Neuronal stem cell (in vitro differentiated cells): Measurements from ENCODE around the gene ZXDC.

Source experiments
- DNase-seq: peaks from one replicate; pipeline ENCODE4 v3.0.0-alpha.2; 2013; ENCODE audit warnings: low spot score
- H2AFZ ChIP-seq: one replicate; pipeline ENCODE4 v1.6.1; 2013; ENCODE audit warnings: mild to moderate bottlenecking, low read length, inconsistent platforms
- H2AK5ac ChIP-seq: 2 replicates; pipeline ENCODE4 v1.6.1; 2013; ENCODE audit warnings: low read depth, mild to moderate bottlenecking, inconsistent platforms, low read length, moderate library complexity, mixed read lengths
- H2BK120ac ChIP-seq: 2 replicates; pipeline ENCODE4 v1.6.1; 2013; ENCODE audit warnings: low read depth, mild to moderate bottlenecking, inconsistent platforms, low read length, moderate library complexity, mixed read lengths
- H2BK12ac ChIP-seq: one replicate; pipeline ENCODE4 v1.6.1; 2013; ENCODE audit warnings: low read length, inconsistent platforms
- H2BK15ac ChIP-seq: 2 replicates; pipeline ENCODE4 v1.6.1; 2013; ENCODE audit warnings: mild to moderate bottlenecking, low read length, inconsistent platforms, mixed read lengths
- H2BK5ac ChIP-seq: one replicate; pipeline ENCODE4 v1.6.1; 2013; ENCODE audit warnings: inconsistent platforms, mild to moderate bottlenecking, low read length, moderate library complexity
- H3K14ac ChIP-seq: one replicate; pipeline ENCODE4 v1.6.1; 2013; ENCODE audit warnings: low read length, inconsistent platforms
- H3K18ac ChIP-seq: 2 replicates; pipeline ENCODE4 v1.6.1; 2013; ENCODE audit warnings: low read length, inconsistent platforms
- H3K23ac ChIP-seq: 2 replicates; pipeline ENCODE4 v1.6.1; 2013; ENCODE audit warnings: low read depth, mild to moderate bottlenecking, mixed read lengths, low read length, inconsistent platforms; ENCODE audit not compliant: poor library complexity
- H3K27ac ChIP-seq: replicated peaks from 3 replicates; pipeline ENCODE4 v1.5.1; 2013; ENCODE audit warnings: low read length, inconsistent platforms
- H3K27me3 ChIP-seq, 3 experiments: 2 replicates each; pipeline ENCODE4 v1.6.1; 2013; ENCODE audit warnings: low read length in 3 of 3, mild to moderate bottlenecking in 2 of 3, inconsistent platforms in 1 of 3, low read depth in 1 of 3, mixed read lengths in 1 of 3, moderate library complexity in 1 of 3; ENCODE audit not compliant: control insufficient read depth in 3 of 3, insufficient read depth in 3 of 3
- H3K36me3 ChIP-seq, 2 donors: replicated peaks in 1 of 2; 2 replicates each; pipeline ENCODE4 v1.6.1; 2013; ENCODE audit warnings: low read length in 2 of 2; ENCODE audit not compliant: control insufficient read depth in 2 of 2, insufficient read depth in 2 of 2
- H3K4ac ChIP-seq: 2 replicates; pipeline ENCODE4 v1.6.1; 2013; ENCODE audit warnings: inconsistent platforms, mild to moderate bottlenecking, low read length, moderate library complexity
- H3K4me1 ChIP-seq, 2 donors: 1 replicate in 1 of 2; 2 replicates in 1 of 2; pipeline ENCODE4 v1.6.1; 2013; ENCODE audit warnings: low read length in 2 of 2, low read depth in 1 of 2; ENCODE audit not compliant: control insufficient read depth in 2 of 2, insufficient read depth in 1 of 2
- H3K4me2 ChIP-seq: one replicate; pipeline ENCODE4 v1.6.1; 2013; ENCODE audit warnings: mild to moderate bottlenecking, low read length, inconsistent platforms; ENCODE audit not compliant: insufficient read depth, poor library complexity, severe bottlenecking
- H3K4me3 ChIP-seq, 2 donors: 2 replicates each; pipeline ENCODE4 v1.5.1; 2013; ENCODE audit warnings: low read length in 2 of 2, mild to moderate bottlenecking in 2 of 2, inconsistent platforms in 1 of 2, moderate library complexity in 1 of 2
- H3K79me1 ChIP-seq: one replicate; pipeline ENCODE4 v1.6.1; 2013; ENCODE audit warnings: low read depth, mild to moderate bottlenecking, inconsistent platforms, low read length, moderate library complexity
- H3K9ac ChIP-seq: one replicate; pipeline ENCODE4 v1.6.1; 2013; ENCODE audit warnings: mild to moderate bottlenecking, low read depth, low read length, inconsistent platforms; ENCODE audit not compliant: poor library complexity
- H3K9me3 ChIP-seq, 2 donors: replicated peaks in 1 of 2; 2 replicates each; pipeline versions ENCODE3 to v1.6.1; 2013; ENCODE audit warnings: low read length in 2 of 2, mild to moderate bottlenecking in 2 of 2, inconsistent platforms in 1 of 2, low read depth in 1 of 2, mixed read lengths in 1 of 2, moderate library complexity in 1 of 2; ENCODE audit not compliant: control insufficient read depth in 2 of 2, insufficient read depth in 1 of 2
- H4K8ac ChIP-seq: one replicate; pipeline ENCODE4 v1.6.1; 2013; ENCODE audit warnings: low read depth, mild to moderate bottlenecking, inconsistent platforms, low read length, moderate library complexity
- H4K91ac ChIP-seq: one replicate; pipeline ENCODE4 v1.6.1; 2013; ENCODE audit warnings: low read length, low read depth, mild to moderate bottlenecking, inconsistent platforms; ENCODE audit not compliant: poor library complexity
- WGBS, 2 donors: extraction: QIAGEN DNeasy Blood & Tissue Kit; methylation state at CpG; one replicate each; pipeline ENCODE4 v1.1.7; 2013; ENCODE audit warnings: missing lambda C conversion rate in 2 of 2, mixed read lengths in 1 of 2; ENCODE audit not compliant: insufficient read length in 2 of 2, insufficient replicate concordance in 1 of 2; ENCODE audit errors: extremely low coverage in 2 of 2; 5-methylcytosine and 5-hydroxymethylcytosine counted together

ZXDC gene

GRCh38 chr3:126408099-126408498 is 67.6 kb downstream of the ZXDC start:
- Histone ChIP-seq H3K23ac (no peak overlapping the region), H2BK120ac (no peak overlapping the region), H3K4me1 (peaks cover 0 to 3% of the 10 kb centered on the region in 2 donors), H3K36me3 (no peaks in the 10 kb centered on the region), H3K4me3 (no peak overlapping the region), H3K9ac (no peak overlapping the region), H4K8ac (no peak overlapping the region), H3K18ac (no peak overlapping the region), H3K4ac (no peak overlapping the region), H2BK5ac (no peak overlapping the region), H3K14ac (no peak overlapping the region), H3K27me3 (peaks cover 0 to 6% (median 0%) of the 10 kb centered on the region in 3 experiments), H4K91ac (no peak overlapping the region), H3K79me1 (peaks cover 3% of the 10 kb centered on the region), H3K9me3 (peaks cover 0 to 2% of the 10 kb centered on the region in 2 donors), H2AK5ac (no peak overlapping the region), H2BK15ac (peak overlapping the region; percentile 33), H3K4me2 (no peak overlapping the region), H2AFZ (no peak overlapping the region), H3K27ac (no peak overlapping the region), H2BK12ac (no peak overlapping the region)
- no CpG with 5 or more reads among the region's 5 CpGs for WGBS, 2 donors
- DNase-seq: no peak

GRCh38 chr3:126407412-126408044 is 68.2 kb downstream of the ZXDC start:
- no peak for DNase-seq
- Histone ChIP-seq H2BK12ac (no peak overlapping the region), H3K27ac (no peak overlapping the region), H3K27me3 (peaks cover 0 to 6% (median 0%) of the 10 kb centered on the region in 3 experiments), H3K18ac (peak overlapping the region; percentile 21), H2BK120ac (no peak overlapping the region), H2BK15ac (peak overlapping the region; percentile 33), H3K9me3 (peaks cover 0 to 2% of the 10 kb centered on the region in 2 donors), H3K4me1 (peaks cover 0 to 3% of the 10 kb centered on the region in 2 donors), H3K79me1 (peaks cover 3% of the 10 kb centered on the region), H4K8ac (no peak overlapping the region), H3K23ac (peak overlapping the region; percentile 53), H2AK5ac (peak overlapping the region; percentile 85), H2BK5ac (peak overlapping the region; percentile 40), H3K4me3 (no peak overlapping the region), H3K36me3 (no peaks in the 10 kb centered on the region), H3K4me2 (no peak overlapping the region), H3K14ac (no peak overlapping the region), H3K4ac (no peak overlapping the region), H3K9ac (no peak overlapping the region), H4K91ac (no peak overlapping the region), H2AFZ (no peak overlapping the region)
- no CpG with 5 or more reads among the region's 5 CpGs for WGBS, 2 donors

- H4K91ac ChIP-seq: no peak overlapping the region
- H3K79me1 ChIP-seq: peaks cover 3% of the 10 kb centered on the region
- no peak overlapping the region for H2BK120ac ChIP-seq
- no peak overlapping the region for H3K14ac ChIP-seq
- H2BK5ac ChIP-seq: peak overlapping the region; percentile 22
- H3K18ac ChIP-seq: peak overlapping the region; percentile 77
- no peak overlapping the region for H2BK12ac ChIP-seq
- H3K9me3 ChIP-seq: peaks cover 0 to 2% of the 10 kb centered on the region in 2 donors
- H2BK15ac ChIP-seq: no peak overlapping the region
- H3K36me3 ChIP-seq: no peaks in the 10 kb centered on the region
- peaks cover 0 to 9% of the 10 kb centered on the region in 2 donors for H3K4me1 ChIP-seq
- peak overlapping the region; percentile 20 for H2AK5ac ChIP-seq
- no peak overlapping the region for H3K4ac ChIP-seq
- no peak overlapping the region for H3K23ac ChIP-seq
- no peak overlapping the region for H2AFZ ChIP-seq
- H3K27me3 ChIP-seq: peaks cover 0 to 8% (median 0%) of the 10 kb centered on the region in 3 experiments
- DNase-seq: no peak
- H3K9ac ChIP-seq: peak overlapping the region; percentile 34
- WGBS, 2 donors: no CpG with 5 or more reads among the region's 15 CpGs
- no peak overlapping the region for H3K27ac ChIP-seq
- H4K8ac ChIP-seq: no peak overlapping the region
- H3K4me3 ChIP-seq: no peak overlapping the region
- no peak overlapping the region for H3K4me2 ChIP-seq
Observed at GRCh38 chr3:126406389-126407296, 69.0 kb downstream of the ZXDC start.
